ENCODE measurements around the gene FBXW5.

DNA sequence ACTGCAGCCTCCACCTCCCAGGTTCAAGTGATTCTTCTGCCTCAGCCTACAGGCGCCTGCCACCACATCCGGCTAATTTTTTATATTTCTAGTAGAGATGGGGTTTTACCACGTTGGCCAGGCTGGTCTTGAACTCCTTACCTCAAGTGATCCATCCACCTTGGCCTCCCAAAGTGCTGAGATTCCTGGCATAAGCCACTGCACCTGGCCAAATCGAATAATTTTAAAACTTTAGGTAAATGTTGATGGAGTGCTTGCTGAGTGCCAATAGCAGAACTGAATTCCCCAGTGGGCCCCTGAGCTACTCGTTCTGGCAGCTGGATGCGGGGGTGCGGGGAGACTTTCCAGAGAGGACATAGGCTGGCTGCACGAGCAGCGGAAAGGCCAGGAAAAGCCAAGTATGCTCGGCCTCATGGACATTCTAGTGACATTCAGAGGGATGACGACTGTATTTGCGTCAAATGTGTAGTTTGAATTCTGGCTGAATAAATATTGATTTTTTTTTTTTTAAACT lies 41.4 kb downstream of the FBXW5 start:
- TF ChIP-seq, protein P1, sequence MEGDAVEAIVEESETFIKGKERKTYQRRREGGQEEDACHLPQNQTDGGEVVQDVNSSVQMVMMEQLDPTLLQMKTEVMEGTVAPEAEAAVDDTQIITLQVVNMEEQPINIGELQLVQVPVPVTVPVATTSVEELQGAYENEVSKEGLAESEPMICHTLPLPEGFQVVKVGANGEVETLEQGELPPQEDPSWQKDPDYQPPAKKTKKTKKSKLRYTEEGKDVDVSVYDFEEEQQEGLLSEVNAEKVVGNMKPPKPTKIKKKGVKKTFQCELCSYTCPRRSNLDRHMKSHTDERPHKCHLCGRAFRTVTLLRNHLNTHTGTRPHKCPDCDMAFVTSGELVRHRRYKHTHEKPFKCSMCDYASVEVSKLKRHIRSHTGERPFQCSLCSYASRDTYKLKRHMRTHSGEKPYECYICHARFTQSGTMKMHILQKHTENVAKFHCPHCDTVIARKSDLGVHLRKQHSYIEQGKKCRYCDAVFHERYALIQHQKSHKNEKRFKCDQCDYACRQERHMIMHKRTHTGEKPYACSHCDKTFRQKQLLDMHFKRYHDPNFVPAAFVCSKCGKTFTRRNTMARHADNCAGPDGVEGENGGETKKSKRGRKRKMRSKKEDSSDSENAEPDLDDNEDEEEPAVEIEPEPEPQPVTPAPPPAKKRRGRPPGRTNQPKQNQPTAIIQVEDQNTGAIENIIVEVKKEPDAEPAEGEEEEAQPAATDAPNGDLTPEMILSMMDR (IDR thresholded peaks at IDR 0.05): no peak
- no peak for TF ChIP-seq POLR2A (IDR thresholded peaks at IDR 0.05)

Measured in breast epithelium (tissue), 3 donors.